ENCODE results near the gene DHRSX.

Gene DHRSX

GRCh38 chrX:2425286-2426071 is 75.3 kb downstream of the DHRSX start:
- TF ChIP-seq REPIN1 (tag by site-specific recombination; IDR thresholded peaks at IDR 0.05; ENCODE audit: low read depth) (no peak), SETDB1 (IDR thresholded peaks at IDR 0.05; ENCODE audit: insufficient read length, low read length) (peak; percentile 83), ZNF580 (tag by site-specific recombination; IDR thresholded peaks at IDR 0.05) (no peak), ZNF18 (tag by site-specific recombination; IDR thresholded peaks at IDR 0.05) (no peak), ZNF561 (tag by site-specific recombination; IDR thresholded peaks at IDR 0.05; ENCODE audit: borderline replicate concordance) (no peak), ZFP69B (tag by site-specific recombination; IDR thresholded peaks at IDR 0.05) (no peak), WT1 (tag by site-specific recombination; IDR thresholded peaks at IDR 0.05) (no peak), SP7 (tag by site-specific recombination; IDR thresholded peaks at IDR 0.05) (no peak), SP2 (tag by site-specific recombination; IDR thresholded peaks at IDR 0.05) (no peak), ZNF548 (tag by site-specific recombination; IDR thresholded peaks at IDR 0.05) (no peak), ZNF76 (tag by site-specific recombination; IDR thresholded peaks at IDR 0.05; ENCODE audit: borderline replicate concordance, low read depth) (no peak), KLF17 (tag by site-specific recombination; IDR thresholded peaks at IDR 0.05) (no peak), PBX3 (CRISPR knock-in tag; IDR thresholded peaks at IDR 0.05) (no peak), ZNF266 (tag by site-specific recombination; IDR thresholded peaks at IDR 0.05; ENCODE audit: low read depth) (peak; percentile 99), ZIC2 (tag by site-specific recombination; IDR thresholded peaks at IDR 0.05) (no peak), ZNF133 (tag by site-specific recombination; IDR thresholded peaks at IDR 0.05) (no peak), ZNF280C (tag by site-specific recombination; IDR thresholded peaks at IDR 0.05) (no peak)
- ChIA-PET POLR2A (no interaction called here), CTCF (no interaction called here)
- H3K27ac ChIP-seq (ENCODE audit: extremely low read depth, low read depth, low read length), result no peak overlapping the region
- no peak overlapping the region for H3K4me3 ChIP-seq (ENCODE audit: low read depth, low read length)
- H3K9me3 ChIP-seq (ENCODE audit: control insufficient read depth, insufficient read depth, low read depth, low read length), result no peaks in the 10 kb centered on the region
- no peaks in the 10 kb centered on the region; a peak in 1 of 3 replicates for H3K36me3 ChIP-seq (ENCODE audit: control insufficient read depth in 2 of 2, insufficient read depth in 1 of 2, low read length in 2 of 2)
- H3K4me1 ChIP-seq (ENCODE audit: control insufficient read depth, insufficient read depth, low read length), result no peaks in the 10 kb centered on the region

GRCh38 chrX:2424317-2424716 is 76.5 kb downstream of the DHRSX start:
- ChIA-PET POLR2A (no interaction called here), CTCF (no interaction called here)
- no peaks in the 10 kb centered on the region; a peak in 1 of 3 replicates for H3K36me3 ChIP-seq (ENCODE audit: control insufficient read depth in 2 of 2, insufficient read depth in 1 of 2, low read length in 2 of 2)

More at GRCh38 chrX:2424317-2424716, 76.5 kb downstream of the DHRSX start:
- no peaks in the 10 kb centered on the region for H3K9me3 ChIP-seq (ENCODE audit: control insufficient read depth, insufficient read depth, low read depth, low read length)
- TF ChIP-seq ZNF548 (tag by site-specific recombination; IDR thresholded peaks at IDR 0.05) (peak; percentile 59; the same call in 1 of the 2 replicates), ZNF629 (tag by site-specific recombination; IDR thresholded peaks at IDR 0.05) (no peak), ZNF626 (tag by site-specific recombination; IDR thresholded peaks at IDR 0.05) (no peak), ZNF530 (tag by site-specific recombination; IDR thresholded peaks at IDR 0.05; ENCODE audit: low read depth) (no peak)
- no peak overlapping the region for H3K27ac ChIP-seq (ENCODE audit: extremely low read depth, low read depth, low read length)
- H3K4me3 ChIP-seq (ENCODE audit: low read depth, low read length), result no peak overlapping the region
- no peaks in the 10 kb centered on the region for H3K4me1 ChIP-seq (ENCODE audit: control insufficient read depth, insufficient read depth, low read length)

Measured in HEK293 (cell line).